GM21737 (cell line): ENCODE data around the gene SNUPN.
"Not testable (repeated sequence)": the region's sequence is repeated elsewhere in the genome, so short reads cannot be mapped to it uniquely, and the experiment has no call there.

Experiments used
- ATAC-seq: cut with Tn5 transposase; IDR thresholded peaks from one replicate; pipeline ENCODE4 v1.9.1; 2021; ENCODE audit warnings: mild to moderate bottlenecking, moderate library complexity; ENCODE audit not compliant: unreplicated experiment

The SNUPN gene

GRCh38 chr15:75584121-75584520 is 41.4 kb downstream of the SNUPN start:
- ATAC-seq: no peak

GRCh38 chr15:75583701-75584100 is 41.8 kb downstream of the SNUPN start:
- no peak for ATAC-seq

- ATAC-seq: not testable (repeated sequence)
Measured at GRCh38 chr15:75582943-75583342, 42.6 kb downstream of the SNUPN start.

- ATAC-seq: peak; percentile 65
Measured at GRCh38 chr15:75578948-75579920, 46.3 kb downstream of the SNUPN start, which contains the start of gene PTPN9. PTPN9 (minus strand) TSS chr15:75579315; CDS start chr15:75578776, 539 bp downstream.

- no peak for ATAC-seq
Measured at GRCh38 chr15:75578173-75578947, 47.2 kb downstream of the SNUPN start.

- ATAC-seq: no peak
Measured at GRCh38 chr15:75577401-75578172, 47.9 kb downstream of the SNUPN start.

- no peak for ATAC-seq
Measured at GRCh38 chr15:75573648-75574384, 51.7 kb downstream of the SNUPN start.

- ATAC-seq: no peak
Measured at GRCh38 chr15:75570126-75570845, 55.2 kb downstream of the SNUPN start.

- no peak for ATAC-seq
Measured at GRCh38 chr15:75565062-75565970, 60.2 kb downstream of the SNUPN start.

GRCh38 chr15:75561888-75562287 is 63.6 kb downstream of the SNUPN start:
- no peak for ATAC-seq

- ATAC-seq: not testable (repeated sequence)
Measured at GRCh38 chr15:75559360-75559759, 66.2 kb downstream of the SNUPN start.

- ATAC-seq: not testable (repeated sequence)
Measured at GRCh38 chr15:75558955-75559354, 66.6 kb downstream of the SNUPN start.

GRCh38 chr15:75554717-75555116 is 70.8 kb downstream of the SNUPN start:
- ATAC-seq: no peak

- no peak for ATAC-seq
Measured at GRCh38 chr15:75553659-75554058, 71.9 kb downstream of the SNUPN start.

- no peak for ATAC-seq
Measured at GRCh38 chr15:75551091-75551490, 74.4 kb downstream of the SNUPN start.
